Measurements from ENCODE around the gene MS4A6A.

MS4A6A gene, protein sequence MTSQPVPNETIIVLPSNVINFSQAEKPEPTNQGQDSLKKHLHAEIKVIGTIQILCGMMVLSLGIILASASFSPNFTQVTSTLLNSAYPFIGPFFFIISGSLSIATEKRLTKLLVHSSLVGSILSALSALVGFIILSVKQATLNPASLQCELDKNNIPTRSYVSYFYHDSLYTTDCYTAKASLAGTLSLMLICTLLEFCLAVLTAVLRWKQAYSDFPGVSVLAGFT

DNA sequence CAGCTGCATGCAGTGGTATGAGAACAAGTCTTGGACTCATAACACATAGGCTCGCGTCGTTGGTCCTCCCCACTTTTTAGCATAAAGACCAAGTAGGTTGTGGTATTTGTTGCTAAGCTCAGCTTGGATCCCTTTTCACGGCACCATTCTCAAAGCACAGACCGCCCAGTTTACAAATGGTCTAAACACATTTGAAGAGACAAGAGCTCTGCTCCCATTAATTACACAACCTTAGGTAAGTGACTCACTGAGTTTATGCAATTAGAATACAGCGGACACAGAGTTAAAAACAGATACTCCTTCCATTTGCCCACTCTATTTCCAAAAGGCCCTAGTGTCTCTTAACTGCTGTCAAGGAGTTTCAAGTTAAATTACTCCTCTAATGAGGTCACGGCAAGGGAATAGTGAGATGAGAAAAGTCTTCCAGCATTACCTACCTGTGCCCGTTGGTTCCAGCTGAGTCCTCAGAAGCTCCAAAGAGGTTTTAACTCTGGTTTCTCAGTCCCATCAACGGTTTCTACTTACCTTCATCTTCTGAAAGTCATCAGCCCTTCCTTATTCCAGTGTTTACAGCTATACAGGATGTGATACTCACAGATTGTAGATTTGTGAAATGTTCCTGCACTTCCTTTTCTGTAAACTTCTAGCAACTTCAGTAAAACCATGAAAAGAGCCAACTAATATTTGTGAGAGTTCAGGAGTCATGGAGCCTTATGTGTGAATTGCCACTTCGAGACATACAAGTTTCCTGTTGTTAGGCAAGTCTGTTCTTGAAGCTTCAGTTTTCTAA lies at the start of gene MS4A6A:
TSS of gene MS4A6A (minus strand) at position 543 of the 790 bp plus-strand sequence. CDS start 1,356 bp downstream, outside the sequence.
- TF ChIP-seq HDGF (IDR thresholded peaks at IDR 0.05; ENCODE audit: borderline replicate concordance) (no peak), SUZ12 (IDR thresholded peaks at IDR 0.05) (no peak), FOXA1 (IDR thresholded peaks at IDR 0.05) (no peak), BHLHE40 (IDR thresholded peaks at IDR 0.05; ENCODE audit: borderline replicate concordance) (no peak), FOXK2 (IDR thresholded peaks at IDR 0.05) (no peak), L3MBTL2 (conservative IDR thresholded peaks at IDR 0.05) (no peak), ARNT (IDR thresholded peaks at IDR 0.05) (no peak), ZNF384 (IDR thresholded peaks at IDR 0.05) (no peak), TARDBP (IDR thresholded peaks at IDR 0.05) (no peak), LEF1 (IDR thresholded peaks at IDR 0.05; ENCODE audit: borderline replicate concordance) (no peak), CTBP1 (IDR thresholded peaks at IDR 0.05; ENCODE audit: borderline replicate concordance) (no peak), ELF4 (IDR thresholded peaks at IDR 0.05) (no peak), NFRKB (IDR thresholded peaks at IDR 0.05) (no peak)
- TF ChIP-seq, protein P1, sequence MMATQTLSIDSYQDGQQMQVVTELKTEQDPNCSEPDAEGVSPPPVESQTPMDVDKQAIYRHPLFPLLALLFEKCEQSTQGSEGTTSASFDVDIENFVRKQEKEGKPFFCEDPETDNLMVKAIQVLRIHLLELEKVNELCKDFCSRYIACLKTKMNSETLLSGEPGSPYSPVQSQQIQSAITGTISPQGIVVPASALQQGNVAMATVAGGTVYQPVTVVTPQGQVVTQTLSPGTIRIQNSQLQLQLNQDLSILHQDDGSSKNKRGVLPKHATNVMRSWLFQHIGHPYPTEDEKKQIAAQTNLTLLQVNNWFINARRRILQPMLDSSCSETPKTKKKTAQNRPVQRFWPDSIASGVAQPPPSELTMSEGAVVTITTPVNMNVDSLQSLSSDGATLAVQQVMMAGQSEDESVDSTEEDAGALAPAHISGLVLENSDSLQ (IDR thresholded peaks at IDR 0.05), result no peak
- ChIA-PET CTCF (no interaction called here), POLR2A (no interaction called here)
- no peak for DNase-seq (ENCODE audit: extremely low spot score)

DNA sequence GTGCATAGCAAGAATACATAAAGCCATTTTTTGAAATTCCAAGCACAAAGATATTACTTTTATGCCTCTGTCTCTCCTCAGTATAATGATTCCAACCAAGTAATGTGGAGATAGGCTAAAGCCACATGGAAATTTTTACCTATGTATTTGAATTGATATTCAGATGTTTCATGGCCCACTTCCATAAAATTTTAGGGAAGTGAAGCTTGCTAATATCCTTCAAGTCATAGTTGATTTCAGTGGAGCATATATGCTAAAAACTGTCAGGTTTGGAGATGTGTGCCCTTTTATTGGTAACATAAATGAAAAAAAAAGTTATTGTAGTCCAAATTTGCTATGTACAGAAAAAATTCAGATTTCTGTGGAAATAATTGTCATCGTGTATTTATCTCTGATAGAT lies 47.8 kb upstream of the MS4A6A start:
- TF ChIP-seq CTBP1 (IDR thresholded peaks at IDR 0.05; ENCODE audit: borderline replicate concordance), result no peak
- TF ChIP-seq, protein P1 (IDR thresholded peaks at IDR 0.05), result no peak
- no peak for TF ChIP-seq ARNT (IDR thresholded peaks at IDR 0.05)
- no peak for TF ChIP-seq LEF1 (IDR thresholded peaks at IDR 0.05; ENCODE audit: borderline replicate concordance)
- TF ChIP-seq SP1 (IDR thresholded peaks at IDR 0.05), result no peak
- no peak for TF ChIP-seq ELF4 (IDR thresholded peaks at IDR 0.05)
- no peak for TF ChIP-seq ZNF384 (IDR thresholded peaks at IDR 0.05)
- TF ChIP-seq FOXK2 (IDR thresholded peaks at IDR 0.05), result no peak
- TF ChIP-seq BHLHE40 (IDR thresholded peaks at IDR 0.05; ENCODE audit: borderline replicate concordance), result no peak
- no peak for TF ChIP-seq NFRKB (IDR thresholded peaks at IDR 0.05)
- no peak for TF ChIP-seq L3MBTL2 (conservative IDR thresholded peaks at IDR 0.05)
- TF ChIP-seq HDGF (IDR thresholded peaks at IDR 0.05; ENCODE audit: borderline replicate concordance), result no peak
- TF ChIP-seq FOXM1 (IDR thresholded peaks at IDR 0.05; ENCODE audit: borderline replicate concordance), result no peak
- POLR2A ChIA-PET, result no interaction called here
- DNase-seq (ENCODE audit: extremely low spot score), result no peak
- CTCF ChIA-PET, result no interaction called here

DNA sequence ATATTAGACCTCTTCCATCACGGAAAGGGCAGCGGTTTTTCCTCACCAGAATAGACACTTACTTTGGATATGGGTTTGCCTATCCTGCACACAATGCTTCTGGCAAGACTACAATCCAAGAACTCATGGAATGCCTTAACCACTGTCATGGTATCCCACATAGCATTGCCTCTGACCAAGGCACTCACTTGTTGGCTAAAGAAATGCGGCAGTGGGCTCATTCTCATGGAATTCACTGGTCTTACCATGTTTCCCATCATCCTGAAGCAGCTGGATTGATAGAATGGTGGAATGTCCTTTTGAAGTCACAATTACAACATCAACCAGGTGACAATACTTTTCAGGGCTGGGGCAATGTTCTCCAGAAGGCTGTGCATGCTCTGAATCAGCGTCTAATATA lies 39.3 kb upstream of the MS4A6A start:
- ChIA-PET POLR2A (no interaction called here), CTCF (no interaction called here)
- DNase-seq (ENCODE audit: extremely low spot score), result no peak
- TF ChIP-seq FOXK2 (IDR thresholded peaks at IDR 0.05) (no peak), HDGF (IDR thresholded peaks at IDR 0.05; ENCODE audit: borderline replicate concordance) (no peak), BHLHE40 (IDR thresholded peaks at IDR 0.05; ENCODE audit: borderline replicate concordance) (no peak), ZNF384 (IDR thresholded peaks at IDR 0.05) (no peak), L3MBTL2 (conservative IDR thresholded peaks at IDR 0.05) (no peak), ARNT (IDR thresholded peaks at IDR 0.05) (no peak), FOXA1 (IDR thresholded peaks at IDR 0.05) (no peak), ELF4 (IDR thresholded peaks at IDR 0.05) (no peak), CTBP1 (IDR thresholded peaks at IDR 0.05; ENCODE audit: borderline replicate concordance) (no peak), TARDBP (IDR thresholded peaks at IDR 0.05) (no peak), SP1 (IDR thresholded peaks at IDR 0.05) (no peak), FOXM1 (IDR thresholded peaks at IDR 0.05; ENCODE audit: borderline replicate concordance) (no peak), NFRKB (IDR thresholded peaks at IDR 0.05) (no peak), LEF1 (IDR thresholded peaks at IDR 0.05; ENCODE audit: borderline replicate concordance) (no peak), SUZ12 (IDR thresholded peaks at IDR 0.05) (no peak)
- TF ChIP-seq, protein P1 (IDR thresholded peaks at IDR 0.05), result no peak

DNA sequence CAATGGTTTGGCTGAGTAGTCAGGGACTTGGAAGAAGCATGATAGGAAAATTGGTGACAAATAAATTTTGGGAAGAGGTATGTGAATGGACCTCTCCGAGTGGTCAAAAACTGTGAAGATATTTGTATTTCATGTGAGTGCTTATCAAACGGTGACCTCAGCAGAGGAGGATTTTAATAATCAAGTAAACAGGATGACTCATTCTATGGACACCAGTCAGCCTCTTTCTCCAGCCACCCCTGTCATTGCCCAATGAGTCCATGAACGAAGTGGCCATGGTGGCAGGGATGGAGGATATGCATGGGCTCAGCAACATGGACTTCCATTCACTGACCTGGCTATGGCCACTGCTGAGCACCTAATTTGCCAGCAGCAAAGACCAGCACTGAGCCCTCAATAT lies 38.8 kb upstream of the MS4A6A start:
- no peak for TF ChIP-seq FOXA1 (IDR thresholded peaks at IDR 0.05)
- no peak for TF ChIP-seq L3MBTL2 (conservative IDR thresholded peaks at IDR 0.05)
- no peak for TF ChIP-seq LEF1 (IDR thresholded peaks at IDR 0.05; ENCODE audit: borderline replicate concordance)
- no peak for TF ChIP-seq ZNF384 (IDR thresholded peaks at IDR 0.05)
- TF ChIP-seq HDGF (IDR thresholded peaks at IDR 0.05; ENCODE audit: borderline replicate concordance), result no peak
- no peak for TF ChIP-seq FOXK2 (IDR thresholded peaks at IDR 0.05)
- no peak for TF ChIP-seq SUZ12 (IDR thresholded peaks at IDR 0.05)
- TF ChIP-seq ELF4 (IDR thresholded peaks at IDR 0.05), result no peak
- TF ChIP-seq CTBP1 (IDR thresholded peaks at IDR 0.05; ENCODE audit: borderline replicate concordance), result no peak
- no peak for TF ChIP-seq NFRKB (IDR thresholded peaks at IDR 0.05)
- no peak for TF ChIP-seq ARNT (IDR thresholded peaks at IDR 0.05)
- TF ChIP-seq TARDBP (IDR thresholded peaks at IDR 0.05), result no peak
- TF ChIP-seq, protein P1 (IDR thresholded peaks at IDR 0.05), result no peak
- TF ChIP-seq SP1 (IDR thresholded peaks at IDR 0.05), result no peak
- TF ChIP-seq FOXM1 (IDR thresholded peaks at IDR 0.05; ENCODE audit: borderline replicate concordance), result no peak
- TF ChIP-seq BHLHE40 (IDR thresholded peaks at IDR 0.05; ENCODE audit: borderline replicate concordance), result no peak
- POLR2A ChIA-PET, result no interaction called here
- no peak for DNase-seq (ENCODE audit: extremely low spot score)
- CTCF ChIA-PET, result no interaction called here

DNA sequence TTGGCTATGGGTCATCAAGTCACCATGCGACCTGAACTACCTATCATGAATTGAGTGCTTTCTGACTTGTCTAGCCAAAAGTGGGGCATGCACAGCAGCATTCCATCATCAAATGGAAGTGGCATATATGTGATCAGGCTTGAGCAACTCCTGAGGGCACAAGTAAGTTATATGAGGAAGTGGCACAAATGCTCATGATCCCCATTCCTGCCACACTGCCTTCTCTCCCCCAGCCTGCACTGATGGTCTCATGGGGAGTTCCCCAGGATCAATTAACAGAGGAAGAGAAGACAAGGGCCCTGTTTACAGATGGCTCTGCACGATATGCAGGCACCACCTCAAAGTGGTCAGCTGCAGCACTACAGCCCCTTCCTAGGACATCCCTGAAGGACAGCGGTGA lies 38.3 kb upstream of the MS4A6A start:
- TF ChIP-seq, protein P1 (IDR thresholded peaks at IDR 0.05), result no peak
- no peak for TF ChIP-seq SP1 (IDR thresholded peaks at IDR 0.05)
- TF ChIP-seq TARDBP (IDR thresholded peaks at IDR 0.05), result no peak
- no peak for TF ChIP-seq LEF1 (IDR thresholded peaks at IDR 0.05; ENCODE audit: borderline replicate concordance)
- TF ChIP-seq ELF4 (IDR thresholded peaks at IDR 0.05), result no peak
- no peak for TF ChIP-seq FOXM1 (IDR thresholded peaks at IDR 0.05; ENCODE audit: borderline replicate concordance)
- no peak for TF ChIP-seq ARNT (IDR thresholded peaks at IDR 0.05)
- no peak for TF ChIP-seq HDGF (IDR thresholded peaks at IDR 0.05; ENCODE audit: borderline replicate concordance)
- no peak for TF ChIP-seq CTBP1 (IDR thresholded peaks at IDR 0.05; ENCODE audit: borderline replicate concordance)
- no peak for TF ChIP-seq NFRKB (IDR thresholded peaks at IDR 0.05)
- TF ChIP-seq SUZ12 (IDR thresholded peaks at IDR 0.05), result no peak
- TF ChIP-seq BHLHE40 (IDR thresholded peaks at IDR 0.05; ENCODE audit: borderline replicate concordance), result no peak
- TF ChIP-seq FOXA1 (IDR thresholded peaks at IDR 0.05), result no peak
- TF ChIP-seq ZNF384 (IDR thresholded peaks at IDR 0.05), result no peak
- TF ChIP-seq L3MBTL2 (conservative IDR thresholded peaks at IDR 0.05), result no peak
- no peak for TF ChIP-seq FOXK2 (IDR thresholded peaks at IDR 0.05)
- ChIA-PET POLR2A (no interaction called here), CTCF (no interaction called here)
- DNase-seq (ENCODE audit: extremely low spot score), result no peak

Measured in HEK293T (cell line).